Gastroesophageal sphincter (tissue), 4 donors: ENCODE results near the gene KRTAP9-2. TPM values are rescaled to one million over a fixed set of nuclear protein-coding genes. Genes with fewer than 3 reads are reported as not detected.

Experiments used
- ATAC-seq: fragments of 150-250 bp; one replicate; pipeline ENCODE4 v1.9.1; 2016; ENCODE audit warnings: mild to moderate bottlenecking, moderate library complexity
- H3K27ac ChIP-seq, 4 donors: fragments of 200-600 bp; sonication (generic) in 3 of 4; 1 replicate in 3 of 4; 2 replicates in 1 of 4; pipeline ENCODE4 v1.5.1; 2016 to 2019
- H3K27me3 ChIP-seq: fragments of 200-600 bp; sonication (generic); one replicate; pipeline ENCODE4 v1.5.1; 2019
- H3K36me3 ChIP-seq, 2 donors: fragments of 200-600 bp; sonication (generic); one replicate each; pipeline ENCODE4 v1.5.1; 2019; ENCODE audit warnings: control low read depth in 1 of 2
- H3K4me1 ChIP-seq, 3 donors: fragments of 200-600 bp; sonication (generic); 1 replicate in 2 of 3; 2 replicates in 1 of 3; pipeline ENCODE4 v1.5.1; 2016 to 2019; ENCODE audit warnings: control low read depth in 2 of 3
- H3K4me3 ChIP-seq, 2 donors: fragments of 200-600 bp; sonication (generic); one replicate each; pipeline ENCODE4 v1.5.1; 2019; ENCODE audit warnings: mild to moderate bottlenecking in 1 of 2, moderate library complexity in 1 of 2
- H3K9me3 ChIP-seq, 3 donors: fragments of 200-600 bp; sonication (generic); one replicate each; pipeline ENCODE4 v1.5.1; 2017 to 2019; ENCODE audit warnings: control low read depth in 2 of 3
- EP300 ChIP-seq: sonication (generic); formaldehyde crosslinking; IDR thresholded peaks from one replicate; pipeline ENCODE4 v1.6.1; 2017; ENCODE audit warnings: antibody characterized with exemption, mild to moderate bottlenecking
- POLR2A ChIP-seq, 2 donors: fragments of 450-650 bp; IDR thresholded peaks; one replicate each; pipeline ENCODE4 v1.6.1; 2017; ENCODE audit warnings: antibody characterized with exemption in 2 of 2, mild to moderate bottlenecking in 2 of 2, moderate library complexity in 1 of 2
- POLR2AphosphoS5 ChIP-seq: sonication (generic); formaldehyde crosslinking; IDR thresholded peaks from one replicate; pipeline ENCODE4 v1.6.1; 2017; ENCODE audit warnings: antibody characterized with exemption
- WGBS, 2 donors: methylation state at CpG; one replicate each; pipeline ENCODE4 v1.1.5; 2018; ENCODE audit warnings: low coverage in 1 of 2; 5-methylcytosine and 5-hydroxymethylcytosine counted together
- total RNA-seq, 4 donors: library from RNA; depleted of rRNA; stranded (reverse); fragments of >200 nt; gene quantifications; one replicate each; pipeline ENCODE4 v1.1.0, GENCODE V29; 2016
- TF ChIP-seq, protein P1 (sequence below), 4 experiments: fragments of 200-600 bp in 2 of 4; fragments of 450-650 bp in 2 of 4; sonication (generic) in 1 of 4; IDR thresholded peaks; one replicate each; pipeline ENCODE4 v1.5.1; 2017 to 2019; ENCODE audit warnings: antibody characterized with exemption in 4 of 4, mild to moderate bottlenecking in 2 of 4, moderate library complexity in 2 of 4

The KRTAP9-2 gene
- total RNA-seq, 4 donors from 2014 or later: not detected

DNA sequence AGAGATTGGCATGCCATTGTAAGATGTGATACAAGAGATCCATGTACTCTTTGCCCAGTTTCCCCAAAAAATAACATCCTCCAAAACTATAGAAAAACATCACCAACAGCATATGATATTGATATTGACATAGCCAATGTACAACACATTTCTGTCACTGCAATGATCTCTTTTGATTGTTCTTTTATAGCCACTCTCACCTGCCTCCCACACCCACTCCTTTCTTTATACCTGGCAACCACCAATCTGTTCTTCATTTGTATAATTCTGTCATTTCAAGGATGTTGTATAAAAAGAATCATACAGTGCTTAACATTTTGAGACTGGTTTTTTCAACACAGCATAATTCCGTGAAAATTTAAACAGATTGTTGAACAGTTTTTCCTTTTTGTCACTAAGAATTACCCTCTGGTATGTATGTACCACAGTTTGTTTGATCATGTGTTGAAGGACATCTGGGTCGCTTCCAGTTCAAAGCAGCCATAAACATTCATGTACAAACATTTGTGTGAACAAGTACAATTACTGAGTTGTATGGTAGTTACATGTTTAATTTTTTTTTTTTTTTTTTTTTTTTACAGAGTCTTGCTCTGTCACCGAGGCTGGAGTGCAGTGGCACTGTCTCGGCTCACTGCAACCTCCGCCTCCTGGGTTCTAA is 26.9 kb upstream of the KRTAP9-2 start:
- no peak overlapping the region for H3K27ac ChIP-seq
- WGBS, 2 donors: 51 to 56% methylated on average over 3 to 4 of the region's 5 CpGs
- H3K4me3 ChIP-seq: no peak overlapping the region
- no peaks in the 10 kb centered on the region for H3K36me3 ChIP-seq
- no peaks in the 10 kb centered on the region for H3K27me3 ChIP-seq
- no peak for ATAC-seq
- TF ChIP-seq POLR2A (IDR thresholded peaks at IDR 0.05) (no peak), EP300 (no peak), POLR2AphosphoS5 (no peak)
- TF ChIP-seq, protein P1, sequence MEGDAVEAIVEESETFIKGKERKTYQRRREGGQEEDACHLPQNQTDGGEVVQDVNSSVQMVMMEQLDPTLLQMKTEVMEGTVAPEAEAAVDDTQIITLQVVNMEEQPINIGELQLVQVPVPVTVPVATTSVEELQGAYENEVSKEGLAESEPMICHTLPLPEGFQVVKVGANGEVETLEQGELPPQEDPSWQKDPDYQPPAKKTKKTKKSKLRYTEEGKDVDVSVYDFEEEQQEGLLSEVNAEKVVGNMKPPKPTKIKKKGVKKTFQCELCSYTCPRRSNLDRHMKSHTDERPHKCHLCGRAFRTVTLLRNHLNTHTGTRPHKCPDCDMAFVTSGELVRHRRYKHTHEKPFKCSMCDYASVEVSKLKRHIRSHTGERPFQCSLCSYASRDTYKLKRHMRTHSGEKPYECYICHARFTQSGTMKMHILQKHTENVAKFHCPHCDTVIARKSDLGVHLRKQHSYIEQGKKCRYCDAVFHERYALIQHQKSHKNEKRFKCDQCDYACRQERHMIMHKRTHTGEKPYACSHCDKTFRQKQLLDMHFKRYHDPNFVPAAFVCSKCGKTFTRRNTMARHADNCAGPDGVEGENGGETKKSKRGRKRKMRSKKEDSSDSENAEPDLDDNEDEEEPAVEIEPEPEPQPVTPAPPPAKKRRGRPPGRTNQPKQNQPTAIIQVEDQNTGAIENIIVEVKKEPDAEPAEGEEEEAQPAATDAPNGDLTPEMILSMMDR (IDR thresholded peaks at IDR 0.05): no peak
- H3K9me3 ChIP-seq: peaks cover 0 to 12% (median 0%) of the 10 kb centered on the region in 3 donors
- no peaks in the 10 kb centered on the region for H3K4me1 ChIP-seq

- no peak for ATAC-seq
- Histone ChIP-seq H3K4me1 (no peaks in the 10 kb centered on the region), H3K27me3 (peaks cover 38% of the 10 kb centered on the region), H3K27ac (no peak overlapping the region), H3K36me3 (no peaks in the 10 kb centered on the region), H3K4me3 (no peak overlapping the region), H3K9me3 (no peaks in the 10 kb centered on the region)
- no peak for TF ChIP-seq EP300
- 13 to 21% methylated on average over 1 of the region's 1 CpG for WGBS, 2 donors
Measured at GRCh38 chr17:41211845-41212466, 14.5 kb upstream of the KRTAP9-2 start.

DNA sequence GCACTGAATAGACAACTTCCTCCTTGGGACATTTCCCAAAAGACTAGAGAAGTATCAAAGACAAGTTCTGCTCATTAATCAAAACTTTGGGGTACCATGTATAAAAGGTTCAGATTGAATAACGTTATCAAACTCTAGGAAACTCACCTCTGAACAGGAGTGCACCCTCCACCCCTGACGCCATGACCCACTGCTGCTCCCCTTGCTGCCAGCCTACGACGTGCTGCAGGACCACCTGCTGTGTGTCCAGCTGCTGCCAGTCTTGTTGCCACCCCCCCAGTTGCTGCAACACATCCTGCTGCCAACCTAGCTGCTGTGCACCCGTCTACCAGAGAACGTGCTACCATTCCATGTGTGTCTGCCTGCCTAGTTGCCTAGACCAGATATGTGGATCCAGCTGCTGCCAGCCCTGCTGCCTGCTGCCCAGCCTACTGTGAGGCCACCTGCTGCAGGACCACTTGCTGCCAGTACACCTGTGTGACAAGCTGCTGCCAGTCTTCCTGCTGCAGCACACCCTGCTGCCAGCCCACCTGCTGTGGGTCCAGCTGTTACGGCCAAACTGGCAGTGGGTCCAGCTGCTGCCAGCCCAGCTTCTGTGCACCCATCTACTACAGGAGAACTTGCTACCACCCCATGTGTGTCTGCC is 13.8 kb upstream of the KRTAP9-2 start:
- TF ChIP-seq EP300 (no peak), POLR2AphosphoS5 (no peak), POLR2A (IDR thresholded peaks at IDR 0.05) (no peak)
- TF ChIP-seq, protein P1 (IDR thresholded peaks at IDR 0.05): no peak
- Histone ChIP-seq H3K36me3 (no peaks in the 10 kb centered on the region), H3K27me3 (peaks cover 40% of the 10 kb centered on the region), H3K9me3 (no peaks in the 10 kb centered on the region), H3K4me3 (no peak overlapping the region), H3K4me1 (no peaks in the 10 kb centered on the region), H3K27ac (no peak overlapping the region)
- no peak for ATAC-seq
- WGBS, 2 donors: 62 to 80% methylated on average over 2 to 5 of the region's 7 CpGs

GRCh38 chr17:41215681-41216080 is 10.8 kb upstream of the KRTAP9-2 start:
- no peak overlapping the region for H3K4me3 ChIP-seq
- no peak overlapping the region for H3K27ac ChIP-seq
- H3K9me3 ChIP-seq: peaks cover 0 to under 1% (median 0%) of the 10 kb centered on the region in 3 donors
- TF ChIP-seq POLR2A (IDR thresholded peaks at IDR 0.05): no peak
- peaks cover 29% of the 10 kb centered on the region for H3K27me3 ChIP-seq
- no peaks in the 10 kb centered on the region for H3K36me3 ChIP-seq
- no peaks in the 10 kb centered on the region for H3K4me1 ChIP-seq
- no peak for ATAC-seq
- 54 to 88% methylated on average over 1 of the region's 1 CpG for WGBS, 2 donors

GRCh38 chr17:41223821-41224220 is 2.6 kb upstream of the KRTAP9-2 start:
- TF ChIP-seq POLR2A (IDR thresholded peaks at IDR 0.05) (no peak), EP300 (no peak), POLR2AphosphoS5 (no peak)
- TF ChIP-seq, protein P1 (IDR thresholded peaks at IDR 0.05): no peak
- ATAC-seq: no peak
- no peaks in the 10 kb centered on the region for H3K36me3 ChIP-seq

More at GRCh38 chr17:41223821-41224220, 2.6 kb upstream of the KRTAP9-2 start:
- H3K27me3 ChIP-seq: peaks cover 14% of the 10 kb centered on the region
- H3K9me3 ChIP-seq: peaks cover 0 to 6% (median 0%) of the 10 kb centered on the region in 3 donors
- no peak overlapping the region for H3K4me3 ChIP-seq
- 17 to 47% methylated on average over 2 of the region's 2 CpGs for WGBS, 2 donors
- no peak overlapping the region for H3K27ac ChIP-seq
- no peaks in the 10 kb centered on the region for H3K4me1 ChIP-seq
